ENCODE measurements around the gene CTNNA3.

DNA sequence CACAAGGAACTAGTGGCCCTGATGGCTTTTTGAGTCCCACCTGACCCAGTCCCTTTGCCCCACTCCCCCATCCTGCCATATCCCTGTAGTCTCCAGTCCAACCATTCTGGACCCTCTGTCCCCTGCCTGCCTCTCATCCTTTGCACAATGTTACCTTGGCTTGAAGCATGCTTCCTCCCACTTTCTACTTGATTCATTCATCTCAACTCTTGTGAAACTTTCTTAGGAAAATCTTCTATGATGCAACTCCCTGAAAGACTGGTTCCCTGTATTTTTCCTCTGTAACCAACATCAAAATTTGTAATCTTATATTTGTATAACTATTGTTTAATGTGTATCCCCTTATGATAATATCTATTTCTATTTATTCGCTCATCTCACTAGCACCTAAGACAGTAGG, 618.6 kb downstream of the CTNNA3 start:
- TF ChIP-seq, protein P1, sequence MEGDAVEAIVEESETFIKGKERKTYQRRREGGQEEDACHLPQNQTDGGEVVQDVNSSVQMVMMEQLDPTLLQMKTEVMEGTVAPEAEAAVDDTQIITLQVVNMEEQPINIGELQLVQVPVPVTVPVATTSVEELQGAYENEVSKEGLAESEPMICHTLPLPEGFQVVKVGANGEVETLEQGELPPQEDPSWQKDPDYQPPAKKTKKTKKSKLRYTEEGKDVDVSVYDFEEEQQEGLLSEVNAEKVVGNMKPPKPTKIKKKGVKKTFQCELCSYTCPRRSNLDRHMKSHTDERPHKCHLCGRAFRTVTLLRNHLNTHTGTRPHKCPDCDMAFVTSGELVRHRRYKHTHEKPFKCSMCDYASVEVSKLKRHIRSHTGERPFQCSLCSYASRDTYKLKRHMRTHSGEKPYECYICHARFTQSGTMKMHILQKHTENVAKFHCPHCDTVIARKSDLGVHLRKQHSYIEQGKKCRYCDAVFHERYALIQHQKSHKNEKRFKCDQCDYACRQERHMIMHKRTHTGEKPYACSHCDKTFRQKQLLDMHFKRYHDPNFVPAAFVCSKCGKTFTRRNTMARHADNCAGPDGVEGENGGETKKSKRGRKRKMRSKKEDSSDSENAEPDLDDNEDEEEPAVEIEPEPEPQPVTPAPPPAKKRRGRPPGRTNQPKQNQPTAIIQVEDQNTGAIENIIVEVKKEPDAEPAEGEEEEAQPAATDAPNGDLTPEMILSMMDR (conservative IDR thresholded peaks at IDR 0.05 in 1 of 2, IDR thresholded peaks at IDR 0.05 in 1 of 2; ENCODE audit: low read depth in 1 of 2, low read length in 2 of 2): no peak
- no peak for TF ChIP-seq EZH2 (IDR thresholded peaks at IDR 0.05; ENCODE audit: low read length, missing control alignments)
